Neuron (in vitro differentiated cells): ENCODE results near the gene STOX1.
"Not testable (repeated sequence)": the region's sequence is repeated elsewhere in the genome, so short reads cannot be mapped to it uniquely, and the experiment has no call there.

Experiments used
- H2AFZ ChIP-seq: one replicate; pipeline ENCODE4 v1.6.1; 2013; ENCODE audit warnings: low read depth, mild to moderate bottlenecking, inconsistent platforms, low read length, moderate library complexity
- H3K27me3 ChIP-seq: one replicate; pipeline ENCODE4 v1.6.1; 2013; ENCODE audit warnings: low read length; ENCODE audit not compliant: insufficient read depth
- H3K36me3 ChIP-seq: one replicate; pipeline ENCODE4 v1.6.1; 2013; ENCODE audit warnings: low read length; ENCODE audit not compliant: insufficient read depth
- H3K4me1 ChIP-seq: one replicate; pipeline ENCODE4 v1.6.1; 2013; ENCODE audit warnings: low read length; ENCODE audit not compliant: insufficient read depth
- H3K4me3 ChIP-seq: 2 replicates; pipeline ENCODE4 v1.5.1; 2013; ENCODE audit warnings: mild to moderate bottlenecking, low read length, moderate library complexity
- H3K9me3 ChIP-seq: one replicate; pipeline ENCODE4 v1.6.1; 2013; ENCODE audit warnings: low read length

Gene STOX1

DNA sequence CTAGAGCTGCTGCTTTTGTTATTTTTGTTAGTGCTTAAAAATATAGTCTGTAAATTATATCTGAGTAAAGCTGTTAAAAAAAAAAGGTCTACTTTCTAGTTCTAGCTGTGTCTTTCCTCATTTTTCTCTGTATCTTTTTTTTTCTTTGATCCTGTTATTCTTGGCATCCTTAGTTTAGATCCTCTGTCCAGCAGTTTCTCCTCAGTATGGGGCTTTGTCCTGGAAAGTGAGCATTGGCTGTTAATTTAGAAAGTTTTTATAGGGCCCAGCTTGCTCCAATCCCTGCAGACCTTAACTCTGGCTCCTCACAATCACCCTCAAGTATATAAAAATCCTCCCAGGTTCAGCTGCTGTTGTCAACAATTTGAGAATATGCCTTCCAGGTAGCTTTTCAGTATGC, 97.3 kb downstream of the STOX1 start:
- Histone ChIP-seq H2AFZ (no peak overlapping the region), H3K27me3 (no peaks in the 10 kb centered on the region), H3K4me3 (no peak overlapping the region), H3K36me3 (peaks cover 43% of the 10 kb centered on the region), H3K4me1 (no peaks in the 10 kb centered on the region), H3K9me3 (no peaks in the 10 kb centered on the region)

GRCh38 chr10:68925489-68925888, 98.2 kb downstream of the STOX1 start:
- H3K4me1 ChIP-seq: no peaks in the 10 kb centered on the region
- H3K36me3 ChIP-seq: peaks cover 44% of the 10 kb centered on the region
- no peak overlapping the region for H2AFZ ChIP-seq
- H3K9me3 ChIP-seq: no peaks in the 10 kb centered on the region
- H3K27me3 ChIP-seq: no peaks in the 10 kb centered on the region
- no peak overlapping the region for H3K4me3 ChIP-seq

DNA sequence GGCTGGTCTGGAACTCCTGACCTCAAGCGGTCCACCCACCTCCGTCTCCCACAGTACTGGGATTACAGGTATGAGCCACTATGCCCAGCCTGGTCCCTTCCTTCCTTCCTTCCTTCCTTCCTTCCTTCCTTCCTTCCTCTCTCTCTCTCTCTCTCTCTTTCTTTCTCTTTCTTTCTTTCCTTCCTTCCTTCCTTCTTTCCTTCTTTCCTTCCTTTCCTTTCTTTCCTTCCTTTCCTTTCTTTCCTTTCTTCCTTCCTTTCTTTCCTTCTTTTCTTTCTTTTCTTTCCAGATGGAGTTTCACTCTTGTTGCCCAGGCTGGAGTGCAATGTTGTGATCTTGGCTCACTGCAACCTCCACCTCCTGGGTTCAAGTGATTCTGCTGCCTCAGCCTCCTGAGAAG, 101.8 kb downstream of the STOX1 start:
- peaks cover 51% of the 10 kb centered on the region for H3K36me3 ChIP-seq
- H3K4me3 ChIP-seq, H3K9me3 ChIP-seq, H3K27me3 ChIP-seq, H3K4me1 ChIP-seq, H2AFZ ChIP-seq: not testable (repeated sequence)

DNA sequence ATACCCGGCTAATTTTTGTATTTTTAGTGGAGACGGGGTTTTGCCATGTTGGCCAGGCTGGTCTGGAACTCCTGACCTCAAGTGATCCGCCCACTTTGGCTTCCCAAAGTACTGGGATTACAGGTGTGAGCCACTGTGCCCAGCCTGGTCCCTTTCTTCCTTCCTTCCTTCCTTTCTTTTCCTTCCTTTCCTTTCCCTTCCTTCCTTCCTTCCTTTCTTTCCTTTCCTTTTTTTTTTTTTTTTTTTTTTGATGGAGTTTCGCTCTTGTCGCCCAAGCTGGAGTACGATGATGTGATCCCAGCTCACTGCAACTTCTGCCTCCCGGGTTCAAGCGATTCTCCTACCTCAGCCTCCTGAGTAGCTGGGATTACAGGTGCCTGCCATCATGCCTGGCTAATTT, 102.6 kb downstream of the STOX1 start:
- not testable (repeated sequence) for H3K4me3 ChIP-seq, H2AFZ ChIP-seq, H3K9me3 ChIP-seq, H3K4me1 ChIP-seq, H3K27me3 ChIP-seq
- peaks cover 57% of the 10 kb centered on the region for H3K36me3 ChIP-seq

GRCh38 chr10:68932860-68933259, 105.5 kb downstream of the STOX1 start:
- not testable (repeated sequence) for H3K4me1 ChIP-seq, H3K27me3 ChIP-seq, H2AFZ ChIP-seq, H3K4me3 ChIP-seq, H3K9me3 ChIP-seq
- H3K36me3 ChIP-seq: peaks cover 59% of the 10 kb centered on the region

DNA sequence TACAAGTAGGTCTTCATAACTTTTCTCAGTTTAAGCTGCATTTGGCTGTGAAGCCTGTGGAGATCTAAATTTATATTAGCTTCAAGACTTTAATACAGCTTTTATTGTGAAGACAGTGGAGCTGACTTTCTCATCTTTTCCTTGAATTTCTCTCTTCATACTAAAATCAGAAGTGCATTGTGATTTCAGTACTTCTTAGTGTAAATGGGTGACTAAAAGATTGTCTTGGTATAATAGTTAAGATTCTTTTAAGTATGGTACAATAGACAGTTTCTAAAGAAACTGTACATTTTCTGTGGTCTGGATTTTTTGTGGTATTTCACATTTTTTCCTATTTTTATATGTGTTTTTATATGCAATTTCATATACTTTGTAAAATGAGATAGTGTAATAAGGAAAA, 107.7 kb downstream of the STOX1 start:
- Histone ChIP-seq H3K9me3 (no peaks in the 10 kb centered on the region), H3K27me3 (no peaks in the 10 kb centered on the region), H2AFZ (no peak overlapping the region), H3K36me3 (peaks cover 67% of the 10 kb centered on the region), H3K4me3 (no peak overlapping the region), H3K4me1 (no peaks in the 10 kb centered on the region)

DNA sequence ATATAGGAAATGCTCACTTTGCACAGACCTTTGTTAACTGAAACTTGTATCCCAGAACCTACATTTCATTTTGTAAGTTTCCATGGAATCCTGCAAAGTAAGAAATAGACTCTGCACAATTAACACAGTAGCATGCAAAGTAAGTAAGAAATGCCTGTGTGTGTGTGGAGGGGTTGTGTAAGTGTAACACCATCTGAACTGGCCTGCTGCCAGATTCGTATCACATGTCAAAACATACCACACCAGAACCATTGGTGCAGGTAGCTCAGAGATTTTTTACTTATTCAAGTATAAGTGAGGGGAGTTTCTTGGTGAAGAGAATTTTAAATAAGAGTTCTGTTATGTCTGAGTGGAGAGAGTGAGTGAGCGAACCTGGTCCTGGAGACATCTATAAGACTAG, 110.8 kb downstream of the STOX1 start:
- no peak overlapping the region for H3K4me3 ChIP-seq
- H2AFZ ChIP-seq: no peak overlapping the region
- no peaks in the 10 kb centered on the region for H3K9me3 ChIP-seq
- no peaks in the 10 kb centered on the region for H3K27me3 ChIP-seq
- H3K4me1 ChIP-seq: no peaks in the 10 kb centered on the region
- H3K36me3 ChIP-seq: peaks cover 66% of the 10 kb centered on the region

GRCh38 chr10:68938884-68939283, 111.6 kb downstream of the STOX1 start:
- no peak overlapping the region for H2AFZ ChIP-seq
- peaks cover 68% of the 10 kb centered on the region for H3K36me3 ChIP-seq
- no peaks in the 10 kb centered on the region for H3K4me1 ChIP-seq
- no peaks in the 10 kb centered on the region for H3K9me3 ChIP-seq
- no peak overlapping the region for H3K4me3 ChIP-seq
- H3K27me3 ChIP-seq: no peaks in the 10 kb centered on the region

DNA sequence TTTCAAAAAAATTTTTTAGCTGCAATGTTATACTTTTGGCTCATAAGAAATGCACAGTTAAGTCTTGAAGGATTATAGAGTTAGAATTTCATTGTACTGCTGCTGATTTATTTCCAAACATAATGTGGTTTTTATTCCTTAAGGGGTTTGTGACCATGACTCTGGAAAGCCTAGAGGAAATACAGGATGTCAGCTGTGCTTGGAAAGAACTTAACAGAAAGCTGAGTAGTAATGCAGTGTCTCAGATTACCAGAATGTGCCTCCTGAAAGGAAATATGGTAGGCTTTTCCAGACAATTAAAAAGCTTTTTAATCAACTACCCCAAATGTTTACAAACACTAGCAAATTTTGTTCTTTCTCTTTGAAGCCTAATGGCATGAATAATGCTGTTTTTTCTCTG, 113.6 kb downstream of the STOX1 start:
- H3K36me3 ChIP-seq: peaks cover 61% of the 10 kb centered on the region
- not testable (repeated sequence) for H3K27me3 ChIP-seq, H2AFZ ChIP-seq

More for the DNA sequence above, 113.6 kb downstream of the STOX1 start:
- H3K9me3 ChIP-seq, H3K4me3 ChIP-seq, H3K4me1 ChIP-seq: not testable (repeated sequence)
